ENCODE data around the gene HOXD3. TPM values are rescaled to one million over a fixed set of nuclear protein-coding genes. Genes with fewer than 3 reads are reported as not detected.

Gene HOXD3
- total RNA-seq: 1 to 10 TPM; 2.2 to 5.3 TPM

- Histone ChIP-seq H3K27ac (no peak within 1 kb of the TSS), H3K4me3 (no peak within 1 kb of the TSS), H3K36me3 (no peaks in the 10 kb centered on the region), H3K4me1 (replicated peaks) (no peaks in the 10 kb centered on the region), H3K27me3 (replicated peaks; ENCODE audit: insufficient read depth) (peaks cover 43% of the 10 kb centered on the region), H3K9me3 (no peaks in the 10 kb centered on the region)
- no peak for DNase-seq (ENCODE audit: low spot score)
- intact Hi-C loops (cut with DNase I): no loop called here
- TF ChIP-seq POLR2AphosphoS5 (IDR thresholded peaks at IDR 0.05) (no peak), POLR2A (IDR thresholded peaks at IDR 0.05) (no peak)
- TF ChIP-seq, protein P1, sequence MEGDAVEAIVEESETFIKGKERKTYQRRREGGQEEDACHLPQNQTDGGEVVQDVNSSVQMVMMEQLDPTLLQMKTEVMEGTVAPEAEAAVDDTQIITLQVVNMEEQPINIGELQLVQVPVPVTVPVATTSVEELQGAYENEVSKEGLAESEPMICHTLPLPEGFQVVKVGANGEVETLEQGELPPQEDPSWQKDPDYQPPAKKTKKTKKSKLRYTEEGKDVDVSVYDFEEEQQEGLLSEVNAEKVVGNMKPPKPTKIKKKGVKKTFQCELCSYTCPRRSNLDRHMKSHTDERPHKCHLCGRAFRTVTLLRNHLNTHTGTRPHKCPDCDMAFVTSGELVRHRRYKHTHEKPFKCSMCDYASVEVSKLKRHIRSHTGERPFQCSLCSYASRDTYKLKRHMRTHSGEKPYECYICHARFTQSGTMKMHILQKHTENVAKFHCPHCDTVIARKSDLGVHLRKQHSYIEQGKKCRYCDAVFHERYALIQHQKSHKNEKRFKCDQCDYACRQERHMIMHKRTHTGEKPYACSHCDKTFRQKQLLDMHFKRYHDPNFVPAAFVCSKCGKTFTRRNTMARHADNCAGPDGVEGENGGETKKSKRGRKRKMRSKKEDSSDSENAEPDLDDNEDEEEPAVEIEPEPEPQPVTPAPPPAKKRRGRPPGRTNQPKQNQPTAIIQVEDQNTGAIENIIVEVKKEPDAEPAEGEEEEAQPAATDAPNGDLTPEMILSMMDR (IDR thresholded peaks at IDR 0.05): no peak
- 12% methylated on average over 48 of the region's 48 CpGs for WGBS
Observed at GRCh38 chr2:176156807-176157498, at the start of gene HOXD3. TSS of gene HOXD3 (plus strand) at chr2:176157307. CDS start at chr2:176169115, 11,808 bp downstream.

GRCh38 chr2:176107731-176108181 is 49.4 kb upstream of the HOXD3 start:
- Histone ChIP-seq H3K4me3 (peak overlapping the region; percentile 28 to 46), H3K27me3 (replicated peaks; ENCODE audit: insufficient read depth) (peaks cover 25% of the 10 kb centered on the region), H3K36me3 (no peaks in the 10 kb centered on the region), H3K27ac (peak overlapping the region; percentile 68 to 78), H3K9me3 (no peaks in the 10 kb centered on the region), H3K4me1 (replicated peaks) (no peaks in the 10 kb centered on the region)
- no peak for TF ChIP-seq POLR2AphosphoS5 (IDR thresholded peaks at IDR 0.05)
- intact Hi-C loops (cut with DNase I): no loop called here
- 1% methylated on average over 19 of the region's 59 CpGs for WGBS
- peak; percentile 4 for DNase-seq (ENCODE audit: low spot score)

- Histone ChIP-seq H3K27me3 (replicated peaks; ENCODE audit: insufficient read depth) (peaks cover 25% of the 10 kb centered on the region), H3K4me1 (replicated peaks) (no peaks in the 10 kb centered on the region), H3K4me3 (peak overlapping the region; percentile 28 to 46), H3K27ac (peak overlapping the region; percentile 68 to 78), H3K9me3 (no peaks in the 10 kb centered on the region), H3K36me3 (no peaks in the 10 kb centered on the region)
- intact Hi-C loops (cut with DNase I): no loop called here
- 46% methylated on average over 26 of the region's 26 CpGs for WGBS
- DNase-seq (ENCODE audit: low spot score): no peak
- TF ChIP-seq POLR2AphosphoS5 (IDR thresholded peaks at IDR 0.05) (no peak), POLR2A (IDR thresholded peaks at IDR 0.05) (no peak)
- TF ChIP-seq, protein P1 (IDR thresholded peaks at IDR 0.05): no peak
Observed at GRCh38 chr2:176109192-176109901, 47.8 kb upstream of the HOXD3 start.

DNA sequence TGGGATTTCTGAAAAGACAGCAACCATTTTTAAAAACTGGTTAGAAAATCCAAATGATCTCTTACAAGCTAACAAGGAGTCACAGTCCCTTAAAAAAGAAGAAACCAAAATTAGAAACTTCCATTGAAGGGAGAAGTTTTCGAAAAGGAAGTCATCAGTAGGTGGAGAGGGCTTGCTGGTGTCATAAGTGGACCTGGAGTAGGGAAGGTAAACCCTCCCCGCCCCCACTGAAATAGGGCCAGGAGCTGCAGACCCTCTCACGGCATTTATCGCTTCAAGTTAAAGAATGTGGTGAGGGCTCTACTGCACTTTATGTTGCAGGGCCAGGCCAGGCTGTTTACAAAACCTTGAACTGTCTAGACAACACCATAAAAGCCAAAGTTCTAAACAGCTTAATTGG is 47.2 kb upstream of the HOXD3 start:
- TF ChIP-seq, protein P1 (IDR thresholded peaks at IDR 0.05): no peak
- TF ChIP-seq POLR2A (IDR thresholded peaks at IDR 0.05): no peak
- no peak for TF ChIP-seq POLR2AphosphoS5 (IDR thresholded peaks at IDR 0.05)
- Histone ChIP-seq H3K27ac (peak overlapping the region in 1 of 2 donors; percentile 78), H3K4me3 (peak overlapping the region in 1 of 2 donors; percentile 46), H3K9me3 (no peaks in the 10 kb centered on the region), H3K27me3 (replicated peaks; ENCODE audit: insufficient read depth) (peaks cover 19% of the 10 kb centered on the region), H3K36me3 (no peaks in the 10 kb centered on the region), H3K4me1 (replicated peaks) (no peaks in the 10 kb centered on the region)
- no peak for DNase-seq (ENCODE audit: low spot score)
- intact Hi-C loops (cut with DNase I): no loop called here
- 37% methylated on average over 4 of the region's 4 CpGs for WGBS

DNA sequence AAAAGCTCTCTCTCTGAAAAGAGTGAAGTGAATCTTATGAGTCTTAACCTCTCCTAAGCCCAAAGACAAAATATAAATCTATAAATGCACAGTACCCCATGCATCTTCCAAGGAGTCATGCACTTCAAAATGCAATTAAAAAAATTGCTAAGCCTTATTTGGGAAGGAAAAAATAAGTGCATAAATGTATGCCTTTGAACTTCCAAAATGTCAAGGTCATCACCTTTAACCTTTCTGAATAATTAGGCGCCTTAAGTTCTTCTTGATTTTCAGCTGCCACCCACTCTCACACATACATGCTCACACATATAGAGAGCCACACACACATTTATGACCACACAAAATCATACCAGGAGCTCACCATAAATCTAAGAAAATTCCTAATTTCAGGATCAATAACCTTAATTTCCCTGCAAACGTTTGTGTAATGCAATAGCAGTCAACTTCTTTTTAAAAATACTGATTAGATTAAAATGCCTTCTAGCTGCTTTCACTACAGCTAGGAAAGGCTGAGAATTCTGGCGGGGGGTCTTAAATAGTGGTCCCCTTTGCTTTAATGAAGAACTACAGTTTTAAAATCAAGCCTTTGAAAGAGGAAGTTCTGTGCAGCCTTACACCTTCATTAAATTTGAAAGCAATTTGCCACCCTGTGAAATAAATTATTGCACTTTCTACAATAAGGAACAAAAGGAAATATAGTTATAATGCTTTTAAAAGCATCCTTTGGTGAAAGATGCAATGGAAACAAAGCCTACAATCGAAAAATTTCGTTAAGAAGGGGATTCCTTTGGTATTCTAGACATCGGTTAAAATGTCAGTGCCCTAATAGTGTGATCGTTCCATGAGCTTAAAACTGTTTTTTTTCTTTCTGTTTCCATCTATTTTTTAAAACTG is 46.4 kb upstream of the HOXD3 start:
- 31% methylated on average over 7 of the region's 7 CpGs for WGBS
- no peaks in the 10 kb centered on the region for H3K4me1 ChIP-seq (replicated peaks)
- intact Hi-C loops (cut with DNase I): no loop called here
- DNase-seq (ENCODE audit: low spot score): no peak
- no peaks in the 10 kb centered on the region for H3K9me3 ChIP-seq
- no peak overlapping the region for H3K27ac ChIP-seq
- TF ChIP-seq POLR2AphosphoS5 (IDR thresholded peaks at IDR 0.05) (no peak), POLR2A (IDR thresholded peaks at IDR 0.05) (no peak)
- TF ChIP-seq, protein P1 (IDR thresholded peaks at IDR 0.05): no peak
- H3K4me3 ChIP-seq: no peak overlapping the region
- peaks cover 17% of the 10 kb centered on the region for H3K27me3 ChIP-seq (replicated peaks; ENCODE audit: insufficient read depth)
- no peaks in the 10 kb centered on the region for H3K36me3 ChIP-seq
